Measurements from ENCODE around the gene PAM. TPM values are rescaled to one million over a fixed set of nuclear protein-coding genes. Genes with fewer than 3 reads are reported as not detected.

The PAM gene
- total RNA-seq, 1 experiment from 2014 or later: 90.0 TPM

DNA sequence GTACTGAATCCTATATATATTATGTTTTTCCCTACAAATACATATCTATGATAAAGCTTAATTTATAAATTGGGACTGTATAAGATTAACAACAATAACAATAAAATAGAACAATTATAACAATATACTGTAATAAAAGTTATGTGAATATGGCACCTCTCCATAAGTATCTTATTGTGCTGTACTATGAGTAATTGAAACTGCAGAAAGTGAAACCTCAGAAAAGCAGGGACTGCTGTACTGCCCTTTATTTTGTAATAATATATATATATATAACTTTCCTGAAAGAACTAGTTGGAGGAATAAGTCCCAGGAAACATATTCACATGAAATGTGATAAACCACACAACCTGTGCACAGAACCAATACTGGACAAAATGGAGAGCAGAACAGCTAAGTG lies 77.3 kb downstream of the PAM start:
- intact Hi-C loops (cut with micrococcal nuclease): no loop called here
- Histone ChIP-seq H3F3A (ENCODE audit: low read length, unreplicated experiment) (no peaks in the 10 kb centered on the region), H2AFZ (ENCODE audit: low read length) (no peak overlapping the region), H3K79me2 (ENCODE audit: low read length) (no peaks in the 10 kb centered on the region), H3K4me1 (ENCODE audit: insufficient read depth, low read length) (no peaks in the 10 kb centered on the region), H3K27me3 (ENCODE audit: low read length) (no peaks in the 10 kb centered on the region), H4K20me1 (ENCODE audit: low read length) (no peaks in the 10 kb centered on the region), H3K9me2 (replicated peaks; ENCODE audit: low read length) (no peaks in the 10 kb centered on the region), H3K4me2 (ENCODE audit: low read length) (no peak overlapping the region), H3K4me3 (ENCODE audit: low read length) (no peak overlapping the region), H3K9ac (ENCODE audit: low read length) (no peak overlapping the region), H3K9me3 (ENCODE audit: low read length) (no peaks in the 10 kb centered on the region), H3K36me3 (ENCODE audit: low read depth, low read length) (no peaks in the 10 kb centered on the region), H3K27ac (ENCODE audit: low read length) (no peak overlapping the region)
- CTCF ChIA-PET: no interaction called here
- BruUV-seq (replicated peaks): no TSS peak
- TF ChIP-seq EZH2phosphoT487 (IDR thresholded peaks at IDR 0.05; ENCODE audit: borderline replicate concordance, low read length) (no peak), EZH2 (IDR thresholded peaks at IDR 0.05; ENCODE audit: low read length, unreplicated experiment) (no peak)
- TF ChIP-seq, protein P1, sequence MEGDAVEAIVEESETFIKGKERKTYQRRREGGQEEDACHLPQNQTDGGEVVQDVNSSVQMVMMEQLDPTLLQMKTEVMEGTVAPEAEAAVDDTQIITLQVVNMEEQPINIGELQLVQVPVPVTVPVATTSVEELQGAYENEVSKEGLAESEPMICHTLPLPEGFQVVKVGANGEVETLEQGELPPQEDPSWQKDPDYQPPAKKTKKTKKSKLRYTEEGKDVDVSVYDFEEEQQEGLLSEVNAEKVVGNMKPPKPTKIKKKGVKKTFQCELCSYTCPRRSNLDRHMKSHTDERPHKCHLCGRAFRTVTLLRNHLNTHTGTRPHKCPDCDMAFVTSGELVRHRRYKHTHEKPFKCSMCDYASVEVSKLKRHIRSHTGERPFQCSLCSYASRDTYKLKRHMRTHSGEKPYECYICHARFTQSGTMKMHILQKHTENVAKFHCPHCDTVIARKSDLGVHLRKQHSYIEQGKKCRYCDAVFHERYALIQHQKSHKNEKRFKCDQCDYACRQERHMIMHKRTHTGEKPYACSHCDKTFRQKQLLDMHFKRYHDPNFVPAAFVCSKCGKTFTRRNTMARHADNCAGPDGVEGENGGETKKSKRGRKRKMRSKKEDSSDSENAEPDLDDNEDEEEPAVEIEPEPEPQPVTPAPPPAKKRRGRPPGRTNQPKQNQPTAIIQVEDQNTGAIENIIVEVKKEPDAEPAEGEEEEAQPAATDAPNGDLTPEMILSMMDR (conservative IDR thresholded peaks at IDR 0.05; ENCODE audit: low read depth, low read length): no peak
- DNase-seq (no peak), ATAC-seq (no peak)
- POLR2A ChIA-PET (ENCODE audit: unreplicated experiment): interaction anchor here (0.7 kb wide), 1 partner anchor 117 kb away, joined by 3 read pairs; no protein-coding TSS in a partner anchor

DNA sequence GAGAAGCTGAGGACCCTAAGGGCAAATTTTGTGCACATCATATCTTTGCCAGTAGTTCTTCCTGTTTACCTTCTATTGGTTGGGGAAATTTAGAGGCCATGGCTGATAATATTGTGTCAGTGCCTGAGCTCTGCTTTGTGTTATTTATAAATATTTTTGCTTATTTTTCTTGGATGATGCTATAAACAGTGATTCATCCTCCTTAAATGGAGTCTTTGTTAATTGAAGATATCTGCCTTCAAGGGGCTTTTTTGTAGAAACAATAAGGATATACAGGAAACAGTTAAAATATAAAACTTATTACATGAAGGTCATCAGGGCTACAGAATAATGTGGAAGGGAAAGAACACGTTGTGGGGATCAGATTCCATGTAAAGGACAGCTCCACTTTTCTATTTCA lies 78.0 kb downstream of the PAM start:
- ChIA-PET CTCF (no interaction called here), POLR2A (ENCODE audit: unreplicated experiment) (interaction anchor here (0.7 kb wide), 1 partner anchor 116 kb away, joined by 3 read pairs; no protein-coding TSS in a partner anchor)
- H3K36me3 ChIP-seq (ENCODE audit: low read depth, low read length): no peaks in the 10 kb centered on the region
- DNase-seq: no peak
- no TSS peak for BruUV-seq (replicated peaks)
- no peak overlapping the region for H3K9ac ChIP-seq (ENCODE audit: low read length)
- H3K4me2 ChIP-seq (ENCODE audit: low read length): no peak overlapping the region
- H3K4me1 ChIP-seq (ENCODE audit: insufficient read depth, low read length): no peaks in the 10 kb centered on the region
- no peaks in the 10 kb centered on the region for H3K27me3 ChIP-seq (ENCODE audit: low read length)
- no peak overlapping the region for H3K4me3 ChIP-seq (ENCODE audit: low read length)
- no peak overlapping the region for H2AFZ ChIP-seq (ENCODE audit: low read length)
- intact Hi-C loops (cut with micrococcal nuclease): no loop called here
- H3K27ac ChIP-seq (ENCODE audit: low read length): no peak overlapping the region
- H3K79me2 ChIP-seq (ENCODE audit: low read length): no peaks in the 10 kb centered on the region
- no peaks in the 10 kb centered on the region for H3F3A ChIP-seq (ENCODE audit: low read length, unreplicated experiment)
- no peak for ATAC-seq
- H3K9me3 ChIP-seq (ENCODE audit: low read length): no peaks in the 10 kb centered on the region
- no peaks in the 10 kb centered on the region for H4K20me1 ChIP-seq (ENCODE audit: low read length)
- TF ChIP-seq EZH2 (IDR thresholded peaks at IDR 0.05; ENCODE audit: low read length, unreplicated experiment) (no peak), EZH2phosphoT487 (IDR thresholded peaks at IDR 0.05; ENCODE audit: borderline replicate concordance, low read length) (no peak)
- TF ChIP-seq, protein P1 (conservative IDR thresholded peaks at IDR 0.05; ENCODE audit: low read depth, low read length): no peak
- H3K9me2 ChIP-seq (replicated peaks; ENCODE audit: low read length): no peaks in the 10 kb centered on the region

DNA sequence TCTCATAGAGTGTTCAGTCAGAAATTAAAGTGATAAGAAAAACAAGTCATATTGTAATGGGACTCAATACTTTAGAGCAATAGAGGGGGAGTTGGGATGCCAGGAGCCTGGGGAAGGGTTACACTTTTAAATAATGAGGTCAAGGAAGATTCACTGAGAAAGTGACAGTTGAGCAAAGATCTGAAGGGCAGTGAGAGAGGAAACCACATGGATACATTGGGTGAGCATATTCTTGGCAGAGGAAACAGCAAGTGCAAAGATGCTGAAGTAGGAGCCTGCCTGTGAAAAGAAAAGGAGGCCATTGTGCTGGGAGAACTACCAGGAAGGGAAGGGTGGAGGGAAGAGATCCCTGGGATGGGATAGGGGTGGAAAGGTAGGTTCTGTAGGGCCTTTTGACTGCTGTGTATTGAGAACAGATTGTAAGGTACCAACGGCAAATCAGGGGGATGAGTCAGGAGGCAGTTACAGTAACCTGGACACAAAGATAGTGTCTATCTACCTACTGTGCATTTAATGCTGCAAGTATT lies 79.4 kb downstream of the PAM start:
- Histone ChIP-seq H3K79me2 (ENCODE audit: low read length) (no peaks in the 10 kb centered on the region), H3K27ac (ENCODE audit: low read length) (no peak overlapping the region), H3K9me3 (ENCODE audit: low read length) (no peaks in the 10 kb centered on the region), H2AFZ (ENCODE audit: low read length) (no peak overlapping the region), H4K20me1 (ENCODE audit: low read length) (no peaks in the 10 kb centered on the region), H3K4me2 (ENCODE audit: low read length) (no peak overlapping the region), H3K4me1 (ENCODE audit: insufficient read depth, low read length) (no peaks in the 10 kb centered on the region), H3K4me3 (ENCODE audit: low read length) (no peak overlapping the region), H3K36me3 (ENCODE audit: low read depth, low read length) (no peaks in the 10 kb centered on the region), H3F3A (ENCODE audit: low read length, unreplicated experiment) (no peaks in the 10 kb centered on the region), H3K9ac (ENCODE audit: low read length) (no peak overlapping the region), H3K27me3 (ENCODE audit: low read length) (no peaks in the 10 kb centered on the region), H3K9me2 (replicated peaks; ENCODE audit: low read length) (no peaks in the 10 kb centered on the region)
- BruUV-seq (replicated peaks): no TSS peak
- ATAC-seq (no peak), DNase-seq (no peak)
- ChIA-PET CTCF (no interaction called here), POLR2A (ENCODE audit: unreplicated experiment) (no interaction called here)
- intact Hi-C loops (cut with micrococcal nuclease): no loop called here
- TF ChIP-seq EZH2 (IDR thresholded peaks at IDR 0.05; ENCODE audit: low read length, unreplicated experiment): no peak
- TF ChIP-seq, protein P1 (conservative IDR thresholded peaks at IDR 0.05; ENCODE audit: low read depth, low read length): no peak
- TF ChIP-seq EZH2phosphoT487 (IDR thresholded peaks at IDR 0.05; ENCODE audit: borderline replicate concordance, low read length): no peak

Data from PC-3 (cell line).